ENCODE data around the gene ATG5. TPM values are rescaled to one million over a fixed set of nuclear protein-coding genes. Genes with fewer than 3 reads are reported as not detected.

The ATG5 gene
- total RNA-seq, 1 experiment from 2014 or later, result 27.8 TPM

Small RNAs within 50 kb of the gene (small RNA-seq; reads per million reads assigned to genes)
- 0 reads per million in 2 experiments for gene RF00015
- 0 reads per million in 2 experiments for gene RN7SL47P
- gene RNU6-344P, result 0 reads per million in 2 experiments

Other genes starting within 250 kb of the ATG5 start
- gene PRDM1, start 239.4 kb downstream of the ATG5 start, total RNA-seq (2014; rRNA removed; shearing (Covaris generic)), result 0.08 and 0.16 TPM in 2 replicates
- 0.05 TPM in 1 of 2 replicates, not detected in the other for gene CRYBG1, start 35.0 kb upstream of the ATG5 start, total RNA-seq (2014; rRNA removed; shearing (Covaris generic))

Measured in SK-MEL-5 (cell line).